GM12872 (cell line): ENCODE data around the gene STARD9.

ENCODE experiments used
- TF ChIP-seq, protein P1 (sequence below): IDR thresholded peaks from 3 replicates; pipeline ENCODE4 v1.5.1; 2011; ENCODE audit warnings: low read depth, mild to moderate bottlenecking, low read length, moderate library complexity; ENCODE audit not compliant: insufficient read depth

Gene STARD9

GRCh38 chr15:42679285-42680141 lies 104.1 kb downstream of the STARD9 start:
- TF ChIP-seq, protein P1, sequence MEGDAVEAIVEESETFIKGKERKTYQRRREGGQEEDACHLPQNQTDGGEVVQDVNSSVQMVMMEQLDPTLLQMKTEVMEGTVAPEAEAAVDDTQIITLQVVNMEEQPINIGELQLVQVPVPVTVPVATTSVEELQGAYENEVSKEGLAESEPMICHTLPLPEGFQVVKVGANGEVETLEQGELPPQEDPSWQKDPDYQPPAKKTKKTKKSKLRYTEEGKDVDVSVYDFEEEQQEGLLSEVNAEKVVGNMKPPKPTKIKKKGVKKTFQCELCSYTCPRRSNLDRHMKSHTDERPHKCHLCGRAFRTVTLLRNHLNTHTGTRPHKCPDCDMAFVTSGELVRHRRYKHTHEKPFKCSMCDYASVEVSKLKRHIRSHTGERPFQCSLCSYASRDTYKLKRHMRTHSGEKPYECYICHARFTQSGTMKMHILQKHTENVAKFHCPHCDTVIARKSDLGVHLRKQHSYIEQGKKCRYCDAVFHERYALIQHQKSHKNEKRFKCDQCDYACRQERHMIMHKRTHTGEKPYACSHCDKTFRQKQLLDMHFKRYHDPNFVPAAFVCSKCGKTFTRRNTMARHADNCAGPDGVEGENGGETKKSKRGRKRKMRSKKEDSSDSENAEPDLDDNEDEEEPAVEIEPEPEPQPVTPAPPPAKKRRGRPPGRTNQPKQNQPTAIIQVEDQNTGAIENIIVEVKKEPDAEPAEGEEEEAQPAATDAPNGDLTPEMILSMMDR, result no peak

GRCh38 chr15:42681119-42681518 lies 105.7 kb downstream of the STARD9 start:
- TF ChIP-seq, protein P1, result no peak

DNA sequence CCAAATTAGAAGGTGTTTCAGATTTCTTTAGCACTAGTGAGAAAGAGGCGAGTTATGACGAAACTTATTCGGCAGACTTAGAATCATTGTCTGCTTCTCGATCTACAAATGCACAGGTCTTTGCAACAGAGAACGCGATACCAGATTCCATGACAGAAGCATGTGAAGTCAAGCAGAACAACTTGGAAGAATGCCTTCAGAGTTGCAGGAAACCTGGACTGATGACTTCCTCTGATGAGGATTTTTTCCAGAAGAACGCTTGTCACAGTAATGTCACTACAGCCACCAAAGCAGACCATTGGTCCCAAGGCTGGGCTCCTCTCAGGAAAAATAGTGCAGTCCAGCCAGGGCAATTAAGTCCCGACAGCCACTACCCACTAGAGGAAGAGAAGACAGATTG lies 110.9 kb downstream of the STARD9 start:
- TF ChIP-seq, protein P1, result no peak

GRCh38 chr15:42687740-42688139 lies 112.3 kb downstream of the STARD9 start:
- TF ChIP-seq, protein P1, result no peak

DNA sequence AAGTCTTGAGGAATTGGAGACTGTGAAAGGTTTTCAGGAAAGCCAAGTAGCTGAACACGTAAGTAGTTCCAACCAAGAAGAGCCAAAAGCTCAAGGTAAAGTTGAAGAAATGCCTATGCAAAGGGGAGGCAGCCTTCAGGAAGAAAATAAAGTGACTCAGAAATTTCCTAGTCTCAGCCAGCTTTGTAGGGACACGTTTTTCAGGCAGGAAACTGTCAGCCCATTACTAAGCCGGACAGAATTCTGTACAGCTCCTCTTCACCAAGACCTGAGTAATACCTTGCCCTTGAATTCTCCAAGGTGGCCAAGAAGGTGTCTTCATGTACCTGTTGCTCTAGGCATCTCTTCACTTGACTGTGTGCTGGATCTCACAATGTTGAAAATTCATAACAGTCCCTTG lies 112.9 kb downstream of the STARD9 start:
- TF ChIP-seq, protein P1, result no peak

DNA sequence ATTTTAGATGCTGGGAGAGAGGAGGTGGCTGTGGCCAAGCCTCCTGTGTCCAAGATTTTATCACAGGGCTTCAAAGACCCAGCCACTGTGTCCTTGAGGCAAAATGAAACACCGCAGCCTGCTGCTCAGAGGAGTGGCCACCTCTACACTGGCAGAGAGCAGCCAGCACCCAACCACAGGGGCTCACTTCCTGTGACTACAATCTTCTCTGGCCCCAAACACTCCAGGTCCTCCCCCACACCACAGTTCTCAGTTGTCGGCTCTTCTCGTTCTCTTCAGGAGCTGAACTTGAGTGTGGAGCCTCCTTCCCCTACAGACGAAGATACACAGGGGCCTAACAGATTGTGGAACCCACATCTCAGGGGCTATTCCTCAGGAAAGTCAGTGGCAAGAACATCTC lies 115.9 kb downstream of the STARD9 start:
- TF ChIP-seq, protein P1, result no peak

DNA sequence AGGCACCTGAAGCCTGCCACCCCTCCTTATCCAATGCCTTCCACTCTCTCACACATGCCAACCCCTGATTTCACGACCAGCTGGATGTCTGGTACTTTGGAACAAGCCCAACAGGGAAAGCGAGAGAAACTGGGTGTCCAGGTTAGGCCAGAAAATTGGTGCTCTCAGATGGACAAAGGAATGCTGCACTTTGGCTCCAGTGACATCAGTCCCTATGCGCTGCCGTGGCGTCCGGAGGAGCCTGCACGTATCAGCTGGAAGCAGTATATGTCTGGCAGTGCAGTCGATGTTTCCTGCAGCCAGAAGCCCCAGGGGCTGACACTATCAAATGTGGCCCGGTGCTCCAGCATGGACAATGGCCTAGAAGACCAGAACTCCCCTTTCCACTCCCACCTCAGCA lies 116.4 kb downstream of the STARD9 start:
- TF ChIP-seq, protein P1, result no peak
